ENCODE data around the gene SRSF5.

SRSF5 gene

GRCh38 chr14:69770559-69770958 lies 3.6 kb downstream of the SRSF5 start:
- DNase-seq (ENCODE audit: low read depth in 3 of 3) = no peak

DNA sequence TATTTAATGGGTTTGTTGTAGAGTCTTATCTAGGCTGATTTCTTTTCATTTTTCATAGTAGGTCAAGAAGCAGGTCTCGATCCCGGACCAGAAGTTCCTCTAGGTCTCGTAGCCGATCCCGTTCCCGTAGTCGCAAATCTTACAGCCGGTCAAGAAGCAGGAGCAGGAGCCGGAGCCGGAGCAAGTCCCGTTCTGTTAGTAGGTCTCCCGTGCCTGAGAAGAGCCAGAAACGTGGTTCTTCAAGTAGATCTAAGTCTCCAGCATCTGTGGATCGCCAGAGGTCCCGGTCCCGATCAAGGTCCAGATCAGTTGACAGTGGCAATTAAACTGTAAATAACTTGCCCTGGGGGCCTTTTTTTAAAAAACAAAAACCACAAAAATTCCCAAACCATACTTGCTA lies 4.2 kb downstream of the SRSF5 start:
- no peak for DNase-seq (ENCODE audit: low read depth in 3 of 3)

DNA sequence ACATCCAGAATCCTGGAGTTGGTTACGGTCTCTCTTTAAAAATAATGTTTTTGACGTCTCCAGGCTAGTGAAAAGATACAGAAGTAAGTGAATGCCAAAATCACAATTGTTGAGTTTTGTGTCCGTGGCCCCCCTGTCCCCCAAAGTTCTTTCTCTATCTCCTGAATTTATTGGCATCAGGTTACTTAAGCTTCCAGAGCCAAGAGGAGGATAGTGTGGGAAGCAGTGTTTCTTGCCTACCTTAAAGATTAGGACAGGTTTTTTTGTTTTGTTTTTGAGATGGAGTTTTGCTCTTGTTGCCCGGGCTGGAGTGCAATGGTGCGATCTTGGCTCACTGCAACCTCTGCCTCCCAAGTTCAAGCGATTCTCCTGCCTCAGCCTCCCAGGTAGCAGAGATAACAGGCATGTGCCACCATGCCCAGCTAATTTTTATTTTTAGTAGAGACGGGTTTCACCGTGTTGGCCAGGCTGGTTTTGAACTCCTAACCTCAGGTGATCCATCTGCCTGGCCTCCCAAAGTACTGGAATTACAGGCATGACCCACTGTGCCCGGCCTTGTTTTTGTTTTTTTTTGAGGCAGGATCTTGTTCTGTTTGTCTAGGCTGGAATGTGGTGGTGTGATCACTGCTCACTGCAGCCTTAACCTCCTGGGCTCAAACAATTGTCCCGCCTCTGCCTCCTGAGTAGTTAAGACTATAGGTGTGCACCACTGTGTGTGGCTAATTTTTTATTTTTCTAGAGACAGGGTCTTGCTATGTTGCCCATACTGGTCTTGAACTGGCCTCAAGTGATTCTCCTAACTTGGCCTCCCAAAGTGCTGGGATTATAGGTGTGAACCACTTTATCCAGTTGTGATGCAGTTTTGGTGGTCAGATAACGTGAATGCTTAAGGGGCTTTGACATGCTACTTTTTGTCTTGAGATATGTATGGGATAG lies 5.4 kb downstream of the SRSF5 start:
- no peak for DNase-seq (ENCODE audit: low read depth in 3 of 3)

- no peak for DNase-seq (ENCODE audit: low read depth in 3 of 3)
Observed at GRCh38 chr14:69773571-69774276, 6.8 kb downstream of the SRSF5 start.

GRCh38 chr14:69775012-69775411 lies 8.1 kb downstream of the SRSF5 start:
- no peak for DNase-seq (ENCODE audit: low read depth in 3 of 3)

- DNase-seq (ENCODE audit: low read depth in 3 of 3) = no peak
Observed at GRCh38 chr14:69776875-69777453, 10.0 kb downstream of the SRSF5 start.

- DNase-seq (ENCODE audit: low read depth in 3 of 3) = no peak
Observed at GRCh38 chr14:69779088-69779487, 12.1 kb downstream of the SRSF5 start.

GRCh38 chr14:69780092-69780491 lies 13.2 kb downstream of the SRSF5 start:
- DNase-seq (ENCODE audit: low read depth in 3 of 3) = no peak

- DNase-seq (ENCODE audit: low read depth in 3 of 3) = no peak
Observed at GRCh38 chr14:69780952-69781351, 14.0 kb downstream of the SRSF5 start.

DNA sequence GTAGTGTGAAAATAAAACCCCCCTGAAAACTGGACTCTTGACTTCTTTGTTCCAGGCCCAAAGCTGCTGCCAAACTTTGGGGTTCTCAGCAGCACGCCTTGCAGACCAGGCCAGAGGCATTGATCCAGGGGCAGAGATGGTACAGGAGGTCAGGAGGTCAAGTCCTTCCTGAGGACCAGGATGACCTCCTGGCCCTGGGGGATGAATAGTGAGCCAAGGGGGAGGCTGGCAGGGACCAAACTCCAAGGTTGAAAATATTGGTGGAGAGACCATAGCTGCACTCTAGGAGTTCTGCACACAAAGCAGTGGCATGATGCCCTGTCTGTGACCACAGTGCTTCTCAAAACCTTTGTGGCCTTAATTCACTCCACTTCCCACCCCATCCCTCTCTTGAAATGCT lies 18.0 kb downstream of the SRSF5 start:
- no peak for DNase-seq (ENCODE audit: low read depth in 3 of 3)

DNA sequence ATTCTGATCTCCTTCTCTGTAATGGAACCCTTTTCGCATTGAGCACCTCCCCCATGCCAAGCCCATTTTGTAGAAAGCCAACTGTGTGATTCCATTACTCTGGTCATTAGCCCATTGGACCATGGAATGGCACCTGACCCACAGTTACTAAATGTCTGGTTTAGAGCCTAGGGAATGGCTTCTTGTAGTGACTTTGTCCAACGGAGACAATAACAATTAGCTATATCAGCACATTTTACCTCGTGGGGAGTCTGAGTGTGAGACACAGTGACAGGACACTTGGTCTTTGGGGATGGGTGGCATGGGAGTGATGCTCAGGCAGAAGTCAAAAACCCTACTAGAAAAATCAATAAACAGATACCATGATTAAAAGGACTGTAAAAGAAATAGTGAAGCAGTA lies 19.7 kb downstream of the SRSF5 start:
- DNase-seq (ENCODE audit: low read depth in 3 of 3) = no peak

GRCh38 chr14:69789118-69789640 lies 22.2 kb downstream of the SRSF5 start:
- DNase-seq (ENCODE audit: low read depth in 3 of 3) = no peak

DNA sequence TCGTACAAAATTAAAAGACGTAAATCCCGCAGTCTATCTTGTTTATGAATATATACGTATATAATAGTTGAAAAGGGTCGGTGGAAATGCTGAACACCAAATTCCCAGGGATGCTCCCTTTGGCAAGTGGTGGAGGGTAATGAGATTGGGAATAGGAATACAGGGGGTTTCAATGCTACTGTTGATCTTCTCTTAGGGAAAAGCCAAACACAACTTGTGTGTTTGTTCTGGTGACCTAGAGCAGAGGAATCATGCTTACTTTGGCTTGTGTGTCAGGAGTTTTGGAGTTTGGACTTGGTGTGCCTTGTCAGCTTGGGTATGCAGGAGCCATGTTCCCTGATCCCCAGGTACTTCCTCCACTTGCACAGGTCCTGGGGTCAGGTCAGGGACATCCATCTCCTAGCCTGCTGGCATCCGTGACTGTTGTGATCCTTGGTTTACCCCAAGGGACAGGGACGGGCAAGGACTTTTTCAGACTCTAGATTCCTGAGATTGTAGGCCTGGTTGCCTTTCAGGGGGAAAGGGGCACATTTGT lies 26.0 kb downstream of the SRSF5 start:
- DNase-seq (ENCODE audit: low read depth in 3 of 3) = no peak

DNA sequence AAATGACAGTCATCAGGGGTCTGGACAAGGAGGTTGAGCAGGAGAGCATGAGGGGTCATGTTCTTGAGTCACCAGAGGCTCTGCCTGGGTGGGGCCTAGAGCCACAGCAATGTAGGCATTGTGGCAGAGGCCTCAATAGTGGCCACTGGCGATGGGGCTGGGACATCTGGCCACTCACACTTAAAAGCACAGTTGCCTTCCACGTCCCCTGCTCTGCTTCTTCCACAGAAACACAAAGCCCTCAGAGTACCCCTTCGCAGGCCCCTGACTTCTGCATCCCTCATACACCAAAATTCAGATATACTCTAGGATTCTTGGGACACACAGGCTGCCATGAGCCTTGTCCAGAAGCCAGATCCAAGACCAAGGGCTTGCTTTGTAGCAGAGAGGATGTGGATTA lies 27.8 kb downstream of the SRSF5 start:
- no peak for DNase-seq (ENCODE audit: low read depth in 3 of 3)

- no peak for DNase-seq (ENCODE audit: low read depth in 3 of 3)
Observed at GRCh38 chr14:69795691-69796090, 28.7 kb downstream of the SRSF5 start.

DNA sequence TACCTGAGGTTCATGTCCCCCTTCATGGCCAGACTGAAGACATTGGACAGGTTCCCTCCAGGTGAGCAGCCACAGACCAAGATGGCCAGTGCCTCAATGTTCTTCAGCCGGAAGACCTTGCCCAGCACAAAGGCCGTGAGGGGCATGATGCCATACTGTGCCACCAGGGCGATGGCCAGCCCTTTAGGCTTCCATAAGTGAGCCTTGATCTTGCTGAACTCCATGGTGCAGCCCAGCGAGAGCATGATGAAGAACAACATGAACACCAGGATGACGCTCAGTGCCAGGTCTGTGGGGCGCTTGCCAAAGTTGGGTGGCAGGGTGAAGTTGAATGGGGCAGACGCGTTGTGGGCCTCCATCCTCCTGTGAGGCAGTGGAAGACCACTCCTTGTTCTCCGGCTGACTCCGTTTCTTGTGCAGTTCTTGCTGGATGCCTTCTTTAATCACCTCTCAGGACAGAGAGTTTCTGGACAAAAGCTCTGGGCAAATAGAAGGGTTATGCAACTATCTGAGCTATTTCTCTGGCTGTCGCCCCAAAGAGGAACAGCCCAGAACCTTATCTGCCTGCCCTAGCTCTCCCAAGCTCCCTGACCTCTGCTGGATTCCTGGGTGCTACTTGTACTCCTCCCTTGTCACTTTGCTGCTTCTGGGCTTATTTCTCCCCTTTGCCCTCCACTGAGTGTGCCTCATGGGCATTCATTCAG lies 30.0 kb downstream of the SRSF5 start, which contains the start of gene SLC10A1:
TSS of gene SLC10A1 (minus strand) at position 445 of the 704 bp plus-strand sequence. CDS start at position 359, 86 bp downstream.
- DNase-seq (ENCODE audit: low read depth in 3 of 3) = no peak

GRCh38 chr14:69797573-69798338 lies 30.8 kb downstream of the SRSF5 start:
- DNase-seq (ENCODE audit: low read depth in 3 of 3) = no peak

DNA sequence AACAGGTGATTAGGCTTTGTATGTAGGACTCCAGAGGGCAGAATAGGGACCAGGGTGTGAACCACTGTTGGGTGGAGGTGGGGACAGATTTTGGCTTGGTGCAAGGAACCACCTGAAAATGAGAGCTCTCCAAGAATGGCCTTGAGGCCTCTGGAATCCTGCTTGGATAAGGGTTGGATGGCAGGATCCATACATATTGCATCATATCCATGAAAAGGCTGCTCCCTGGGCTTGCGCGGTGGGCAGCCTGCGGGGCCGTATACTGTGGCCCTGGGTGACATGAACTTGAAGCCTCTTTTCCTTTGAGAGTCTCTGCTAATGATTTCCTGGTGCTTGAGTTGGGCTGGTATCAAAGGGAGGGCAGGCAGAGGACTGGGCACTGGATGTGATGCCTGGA lies 31.4 kb downstream of the SRSF5 start:
- no peak for DNase-seq (ENCODE audit: low read depth in 3 of 3)

DNA sequence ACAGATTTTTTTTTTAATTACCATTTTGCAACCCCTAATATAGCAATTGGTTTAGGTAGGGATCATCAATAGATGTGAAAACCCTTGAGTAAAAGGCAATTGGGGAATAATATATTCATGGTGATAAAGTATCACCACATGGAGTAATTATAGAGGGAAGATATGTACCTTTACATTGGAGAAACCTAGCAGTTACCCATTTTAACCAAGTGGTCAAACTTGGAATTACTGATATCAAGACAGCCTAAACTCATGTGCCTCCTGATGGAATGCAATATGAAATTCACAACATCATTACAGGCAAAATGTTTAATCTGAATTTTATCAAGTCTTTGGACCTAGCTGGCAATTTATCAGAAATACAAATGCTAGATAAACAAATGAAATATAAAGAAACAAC lies 36.8 kb downstream of the SRSF5 start:
- no peak for DNase-seq (ENCODE audit: low read depth in 3 of 3)

DNA sequence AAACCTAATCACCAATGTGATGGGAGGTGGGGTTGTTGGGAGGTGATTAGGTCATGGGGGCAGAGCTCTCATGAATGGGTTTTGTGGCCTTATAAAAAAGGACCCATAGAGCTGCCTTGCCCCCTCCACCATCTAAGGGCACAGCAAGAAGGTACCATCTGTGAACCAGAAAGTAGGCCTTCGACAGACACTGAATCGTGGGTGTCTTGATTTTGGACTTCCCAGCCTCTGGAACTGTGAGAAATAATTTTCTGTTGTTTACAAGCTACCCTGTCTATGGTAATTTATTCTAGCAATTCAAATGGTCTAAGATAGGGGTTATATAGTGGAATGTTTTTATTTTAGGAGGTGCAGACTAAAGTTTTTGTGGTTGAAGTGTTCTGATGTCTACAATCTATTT lies 38.0 kb downstream of the SRSF5 start:
- no peak for DNase-seq (ENCODE audit: low read depth in 3 of 3)

GRCh38 chr14:69807192-69807591 lies 40.2 kb downstream of the SRSF5 start:
- DNase-seq (ENCODE audit: low read depth in 3 of 3) = no peak

Measured in stimulated activated CD4-positive, alpha-beta T cell treated with anti-CD3 and anti-CD28 coated beads, TNF-alpha, amount 100 ng/mL, for 4 hours (primary cell).